HCT116 (cell line): Measurements from ENCODE around the gene HMGXB3. TPM values are rescaled to one million over a fixed set of nuclear protein-coding genes. Genes with fewer than 3 reads are reported as not detected.

Source experiments
- ATAC-seq: fragments of 200-7000 bp; cut with Tn5 transposase; 2 replicates; pipeline ENCODE4 v1.9.1; 2020; ENCODE audit warnings: mild to moderate bottlenecking, moderate library complexity
- BruUV-seq: library from RNA; stranded (reverse); fragments of 400-500 nt; replicated peaks from 2 replicates; lab custom pipeline; 2021; lab: Mats Ljungman, UMichigan
- CTCF ChIA-PET: fragments of 300-600 bp; sonication (Branson Sonifier 250); formaldehyde crosslinking; loops from one replicate; lab custom pipeline; 2021; ENCODE audit warnings: antibody characterized with exemption; lab: Charles Lee
- POLR2A ChIA-PET: fragments of 300-600, 350-600 bp; sonication (Branson Sonifier 250); formaldehyde crosslinking; loops from one replicate; lab custom pipeline; 2021; ENCODE audit warnings: antibody characterized with exemption; lab: Charles Lee
- RAD21 ChIA-PET, 2 experiments: fragments of 300-600 bp; sonication (Branson Sonifier 250); formaldehyde crosslinking; loops; one replicate each; lab custom pipeline; 2023; ENCODE audit warnings: low total read pairs in 2 of 2; ENCODE audit not compliant: uncharacterized antibody in 2 of 2, unreplicated experiment in 2 of 2, low non-redundant PET in 1 of 2; lab: Charles Lee
- DNase-seq: peaks from one replicate; pipeline ENCODE4 v3.0.0-alpha.2; 2010; ENCODE audit warnings: low read depth, low spot score
- H2AFZ ChIP-seq: fragments of 200-600 bp; shearing (Covaris generic), sonication (generic); 2 replicates; pipeline ENCODE4 v1.6.1; 2017; ENCODE audit warnings: low read depth, mixed run types, mixed read lengths, antibody characterized with exemption, low read length; ENCODE audit not compliant: poor library complexity, severe bottlenecking
- H3K27ac ChIP-seq: 2 replicates; pipeline ENCODE4 v1.5.1; 2012; ENCODE audit warnings: low read depth, low read length
- H3K27me3 ChIP-seq: fragments of 200-600 bp; sonication (generic); 2 replicates; pipeline ENCODE4 v1.6.1; 2016; ENCODE audit warnings: mixed run types, low read length, mixed read lengths; ENCODE audit not compliant: insufficient read depth
- H3K36me3 ChIP-seq, 2 experiments: fragments of 200-500 bp in 1 of 2; fragments of 200-600 bp in 1 of 2; sonication (Bioruptor generic) in 1 of 2; sonication (generic) in 1 of 2; 2 replicates each; pipeline versions ENCODE4 v1.5.1 to v1.6.1; 2014 to 2016; ENCODE audit warnings: low read length in 2 of 2, inconsistent platforms in 1 of 2, mixed read lengths in 1 of 2, mixed run types in 1 of 2; ENCODE audit not compliant: insufficient read depth in 2 of 2, control insufficient read depth in 1 of 2
- H3K4me1 ChIP-seq, 2 experiments: fragments of 200-600 bp in 1 of 2; sonication (generic) in 1 of 2; 2 replicates each; pipeline versions ENCODE4 v1.5.1 to v1.6.1; 2012 to 2017; ENCODE audit warnings: low read length in 2 of 2, inconsistent platforms in 1 of 2, mild to moderate bottlenecking in 1 of 2, mixed read lengths in 1 of 2, mixed run types in 1 of 2, moderate library complexity in 1 of 2; ENCODE audit not compliant: insufficient read depth in 2 of 2, control insufficient read depth in 1 of 2
- H3K4me2 ChIP-seq: fragments of 200-600 bp; sonication (generic); 2 replicates; pipeline ENCODE4 v1.6.1; 2017; ENCODE audit warnings: mixed run types, low read length, mixed read lengths
- H3K4me3 ChIP-seq, 2 experiments: fragments of 200-600 bp in 1 of 2; sonication (generic) in 1 of 2; replicated peaks in 1 of 2; 2 replicates each; pipeline ENCODE4 v1.5.1; 2011 to 2016; ENCODE audit warnings: low read length in 2 of 2, control low read depth in 1 of 2, low read depth in 1 of 2, mild to moderate bottlenecking in 1 of 2, mixed read lengths in 1 of 2, mixed run types in 1 of 2
- H3K79me2 ChIP-seq: fragments of 200-600 bp; sonication (generic); 2 replicates; pipeline ENCODE4 v1.6.1; 2017; ENCODE audit warnings: mild to moderate bottlenecking, mixed run types, low read length, moderate library complexity, mixed read lengths; ENCODE audit not compliant: insufficient read depth
- H3K9ac ChIP-seq: fragments of 200-600 bp; sonication (generic); 2 replicates; pipeline ENCODE4 v1.6.1; 2016; ENCODE audit warnings: low read length, mixed read lengths
- H3K9me2 ChIP-seq: fragments of 200-600 bp; sonication (generic), shearing (Covaris generic); 2 replicates; pipeline ENCODE4 v1.6.1; 2017; ENCODE audit warnings: mixed run types, mild to moderate bottlenecking, moderate library complexity; ENCODE audit not compliant: insufficient read depth
- H3K9me3 ChIP-seq, 2 experiments: fragments of 200-500 bp in 1 of 2; fragments of 200-600 bp in 1 of 2; sonication (Bioruptor generic) in 1 of 2; sonication (generic) in 1 of 2; 2 replicates each; pipeline ENCODE4 v1.6.1; 2014 to 2017; ENCODE audit warnings: low read length in 2 of 2, mixed read lengths in 2 of 2, inconsistent platforms in 1 of 2, low read depth in 1 of 2, mild to moderate bottlenecking in 1 of 2, mixed run types in 1 of 2, moderate library complexity in 1 of 2; ENCODE audit not compliant: control insufficient read depth in 1 of 2, insufficient read depth in 1 of 2
- H4K20me1 ChIP-seq: fragments of 200-600 bp; sonication (generic), shearing (Covaris generic); 2 replicates; pipeline ENCODE4 v1.6.1; 2017; ENCODE audit warnings: mixed run types, mild to moderate bottlenecking, moderate library complexity; ENCODE audit not compliant: insufficient read depth
- ATF3 ChIP-seq: IDR thresholded peaks from 2 replicates; pipeline ENCODE4 v1.6.1; 2012
- CEBPB ChIP-seq: IDR thresholded peaks from 2 replicates; pipeline ENCODE4 v1.6.1; 2012; ENCODE audit warnings: low read depth
- EGR1 ChIP-seq: IDR thresholded peaks from 2 replicates; pipeline ENCODE4 v1.6.1; 2012; ENCODE audit warnings: low read depth
- EZH2phosphoT487 ChIP-seq: fragments of 200-600 bp; IDR thresholded peaks from 2 replicates; pipeline ENCODE4 v1.6.1; 2018; ENCODE audit warnings: antibody characterized with exemption, borderline replicate concordance
- JUND ChIP-seq: IDR thresholded peaks from 2 replicates; pipeline ENCODE4 v1.6.1; 2012
- POLR2A ChIP-seq: IDR thresholded peaks from 2 replicates; pipeline ENCODE4 v1.7.0; 2011; ENCODE audit warnings: borderline replicate concordance; ENCODE audit not compliant: insufficient read depth, insufficient read length; ENCODE audit errors: extremely low read depth
- RAD21 ChIP-seq: IDR thresholded peaks from 2 replicates; pipeline ENCODE4 v1.6.1; 2012; ENCODE audit warnings: low read depth, mild to moderate bottlenecking
- SIN3A ChIP-seq: IDR thresholded peaks from 2 replicates; pipeline ENCODE4 v1.6.1; 2012; ENCODE audit warnings: low read depth
- TCF7L2 ChIP-seq: IDR thresholded peaks from 2 replicates; pipeline ENCODE4 v1.7.0; 2011; ENCODE audit warnings: borderline replicate concordance, inconsistent platforms; ENCODE audit not compliant: insufficient read depth, insufficient read length; ENCODE audit errors: extremely low read depth
- ZBTB33 ChIP-seq: IDR thresholded peaks from 2 replicates; pipeline ENCODE4 v1.6.1; 2011; ENCODE audit warnings: mild to moderate bottlenecking, low read length, moderate library complexity; ENCODE audit not compliant: insufficient replicate concordance; ENCODE audit errors: extremely low read depth
- ZNF274 ChIP-seq: fragments of 200-500 bp; sonication (Bioruptor generic); IDR thresholded peaks from 2 replicates; pipeline ENCODE4 v1.6.1; 2014; ENCODE audit warnings: mild to moderate bottlenecking, low read depth, low read length, inconsistent platforms
- intact Hi-C: fragments of 100-400 bp; cut with micrococcal nuclease; formaldehyde crosslinking; loops from 2 replicates; pipeline ENCODE4 v1.10.0; 2022
- total RNA-seq: library from RNA; stranded (reverse); gene quantifications from one replicate; pipeline ENCODE4 v1.2.1, GENCODE V29; 2021; ENCODE audit not compliant: unreplicated experiment

Gene HMGXB3
- total RNA-seq, 1 experiment from 2014 or later = 41.8 TPM

- Histone ChIP-seq H2AFZ (no peak overlapping the region), H3K4me1 (no peaks in the 10 kb centered on the region), H3K27ac (no peak overlapping the region), H3K79me2 (no peaks in the 10 kb centered on the region), H3K4me2 (no peak overlapping the region), H3K27me3 (peaks cover 11% of the 10 kb centered on the region; the same call in 1 of the 2 replicates), H3K4me3 (no peak overlapping the region), H3K9me3 (no peaks in the 10 kb centered on the region), H4K20me1 (no peaks in the 10 kb centered on the region; the same call in 1 of the 2 replicates), H3K9me2 (no peaks in the 10 kb centered on the region), H3K36me3 (no peaks in the 10 kb centered on the region), H3K9ac (no peak overlapping the region)
- DNase-seq (no peak), ATAC-seq (no peak)
- POLR2A ChIA-PET = no interaction called here
- no peak for TF ChIP-seq JUND
- TF ChIP-seq POLR2A = no peak
- TF ChIP-seq ZBTB33 = no peak
- TF ChIP-seq ATF3 = no peak
- no peak for TF ChIP-seq EGR1
- TF ChIP-seq EZH2phosphoT487 = no peak
- no peak for TF ChIP-seq SIN3A
- no peak for TF ChIP-seq RAD21
- no peak for TF ChIP-seq TCF7L2
- TF ChIP-seq CEBPB = no peak
- no peak for TF ChIP-seq ZNF274
- BruUV-seq = no TSS peak
- CTCF ChIA-PET = no interaction called here
- RAD21 ChIA-PET = no interaction called here
- intact Hi-C loops = no loop called here
These were observed 96.6 kb downstream of the HMGXB3 start for GRCh38 chr5:150097152-150097551.
